Heart right ventricle (tissue), 16 donors: ENCODE results near the gene SRP9. TPM values are rescaled to one million over a fixed set of nuclear protein-coding genes. Genes with fewer than 3 reads are reported as not detected.
"Not testable (repeated sequence)": the region's sequence is repeated elsewhere in the genome, so short reads cannot be mapped to it uniquely, and the experiment has no call there.

ENCODE experiments used
- ATAC-seq, 8 donors: fragments of 200-7000 bp; cut with Tn5 transposase; one replicate each; pipeline ENCODE4 v1.9.1; 2020; ENCODE audit warnings: mild to moderate bottlenecking in 8 of 8, moderate library complexity in 8 of 8, moderate number of reproducible peaks in 1 of 8
- DNase-seq, 2 donors: peaks; one replicate each; pipeline ENCODE4 v3.0.0-alpha.2; 2020
- H3K27ac ChIP-seq, 10 donors: fragments of 200-600 bp; sonication (generic) in 2 of 10; one replicate each; pipeline versions ENCODE4 v1.5.0 to v1.8.0; 2020 to 2022; ENCODE audit warnings: mild to moderate bottlenecking in 3 of 10
- H3K27me3 ChIP-seq, 7 donors: fragments of 200-600 bp; one replicate each; pipeline ENCODE4 v1.8.0; 2021 to 2022; ENCODE audit warnings: mild to moderate bottlenecking in 2 of 7
- H3K36me3 ChIP-seq, 9 donors: fragments of 200-600 bp; sonication (generic) in 1 of 9; one replicate each; pipeline versions ENCODE4 v1.5.0 to v1.8.0; 2020 to 2022; ENCODE audit warnings: mild to moderate bottlenecking in 2 of 9
- H3K4me1 ChIP-seq, 9 donors: fragments of 200-600 bp; sonication (generic) in 1 of 9; one replicate each; pipeline versions ENCODE4 v1.5.0 to v1.8.0; 2020 to 2022; ENCODE audit warnings: mild to moderate bottlenecking in 4 of 9
- H3K4me3 ChIP-seq, 10 donors: fragments of 200-600 bp; sonication (generic) in 2 of 10; one replicate each; pipeline versions ENCODE4 v1.5.0 to v1.8.0; 2020 to 2022; ENCODE audit warnings: mild to moderate bottlenecking in 7 of 10, moderate library complexity in 2 of 10
- H3K9me3 ChIP-seq, 11 donors: fragments of 200-600 bp in 10 of 11; sonication (generic) in 2 of 11; one replicate each; pipeline versions ENCODE4 v1.5.0 to v1.8.0; 2013 to 2022; ENCODE audit warnings: mild to moderate bottlenecking in 2 of 11, control low read depth in 1 of 11, moderate library complexity in 1 of 11
- CTCF ChIP-seq, 9 donors: fragments of 200-600 bp; sonication (generic) in 2 of 9; IDR thresholded peaks; one replicate each; pipeline versions ENCODE4 v1.5.0 to v1.8.0; 2021 to 2022; ENCODE audit warnings: antibody characterized with exemption in 9 of 9, mild to moderate bottlenecking in 5 of 9, moderate library complexity in 1 of 9
- WGBS, 2 donors: extraction: QIAGEN DNeasy Blood & Tissue Kit; methylation state at CpG; one replicate each; pipeline ENCODE4 v1.1.7; 2013; ENCODE audit warnings: inconsistent platforms in 1 of 2; 5-methylcytosine and 5-hydroxymethylcytosine counted together
- intact Hi-C, 10 donors: fragments of 100-400 bp; cut with DNase I; formaldehyde crosslinking; loops; one replicate each; pipeline versions ENCODE4 v1.11.1 to v1.14.2; 2022
- polyA plus RNA-seq, 2 donors: library from polyadenylated mRNA; stranded (reverse); fragments of 200-250 nt; gene quantifications; one replicate each; pipeline ENCODE4 v1.2.3, GENCODE V29; 2013
- total RNA-seq, 10 donors: library from RNA; stranded (reverse); fragmentation: NEBNext Ultra II Directional in 3 of 10; extraction: Animal tissue kit (Norgen Biotek cat#: 25700) in 3 of 10; gene quantifications; one replicate each; pipeline versions ENCODE4 v1.2.1 to v1.2.4, GENCODE V29; 2021 to 2023
- donor health status: Arrhythmogenic right ventricular cardiomyopathy.
- donor health status: ischemic (EF 13 %, LVEDD 7.1; RV severe dilation, severe dysfunction).
- donor health status: healthy with polysubstance abuse.
- donor health status: DM: no; HTN: yes; CAD: no.
- donor health status: DM: no; HTN: no; CAD: no.
- donor health status: ischemic (EF 25% LVEDD 6.9; RV normal size, moderate dysfunction).
- donor health status: ischemic (EF 25% LVEDD 5.7; RV mildly dilated, moderate dysfunction).
- donor health status: healthy.
- donor health status: DM: yes; HTN: yes; CAD: no.
- donor health status: Ischemic cardiomyopathy.
- donor health status: ischemic (EF 35%, LVEDD 5.7; RV mildly dilated, moderate dysfunction).
- donor health status: nonischemic (EF 11% LVEDD 7.7; RV severe dilation, severe dysfunction).
- donor health status: DM: yes; HTN: yes; CAD: no.
- donor health status: PGD.
- donor health status: ischemic (EF 29% LVEDD 5.4; RV normal size, mild dysfunction).
- donor health status: nonischemic (EF 23%, LVEDD 6.1; RV moderate dilation, normal function).

SRP9 gene
- total and polyA plus RNA-seq, 12 donors = 121 to 199 (median 173) TPM

- intact Hi-C loops = loop anchor here in 1 of 10 donors (10.0 kb wide), 1 partner anchor 75 kb away; no protein-coding TSS in a partner anchor
- peak overlapping the region in 1 of 10 donors; percentile 5 for H3K27ac ChIP-seq
Observed at GRCh38 chr1:225780134-225780533, 2.5 kb downstream of the SRP9 start.

GRCh38 chr1:225780630-225781029, 3.0 kb downstream of the SRP9 start:
- intact Hi-C loops = loop anchor here in 1 of 10 donors (10.0 kb wide), 1 partner anchor 74 kb away; no protein-coding TSS in a partner anchor
- ATAC-seq = no peak
- no peak for TF ChIP-seq CTCF (IDR thresholded peaks at IDR 0.05)
- no peaks in the 10 kb centered on the region for H3K27me3 ChIP-seq
- peak overlapping the region in 2 of 10 donors; percentile 6 to 27 for H3K27ac ChIP-seq
- no peak overlapping the region for H3K4me3 ChIP-seq
- DNase-seq = no peak
- H3K4me1 ChIP-seq = peaks cover 6 to 70% (median 59%) of the 10 kb centered on the region in 9 donors
- WGBS, 2 donors = 94 to 97% methylated on average over 1 of the region's 1 CpG
- peaks cover 0 to 47% (median 16%) of the 10 kb centered on the region in 9 donors for H3K36me3 ChIP-seq
- no peaks in the 10 kb centered on the region for H3K9me3 ChIP-seq

More at GRCh38 chr1:225780134-225780533, 2.5 kb downstream of the SRP9 start:
- Histone ChIP-seq H3K36me3 (peaks cover 0 to 42% (median 13%) of the 10 kb centered on the region in 9 donors), H3K4me1 (peaks cover 6 to 70% (median 59%) of the 10 kb centered on the region in 9 donors), H3K27me3 (no peaks in the 10 kb centered on the region), H3K4me3 (no peak overlapping the region), H3K9me3 (no peaks in the 10 kb centered on the region)
- DNase-seq (no peak), ATAC-seq (no peak)
- WGBS, 2 donors = 91 to 94% methylated on average over 5 of the region's 5 CpGs
- no peak for TF ChIP-seq CTCF (IDR thresholded peaks at IDR 0.05)

- not testable (repeated sequence) for ATAC-seq
Observed at GRCh38 chr1:225789142-225789541, 11.5 kb downstream of the SRP9 start.

GRCh38 chr1:225794954-225795353, 17.3 kb downstream of the SRP9 start:
- Histone ChIP-seq H3K4me1 (no peaks in the 10 kb centered on the region), H3K4me3 (no peak overlapping the region), H3K27ac (no peak overlapping the region), H3K9me3 (no peaks in the 10 kb centered on the region), H3K27me3 (no peaks in the 10 kb centered on the region), H3K36me3 (peaks cover 0 to 48% (median 12%) of the 10 kb centered on the region in 9 donors)
- TF ChIP-seq CTCF (IDR thresholded peaks at IDR 0.05) = no peak
- intact Hi-C loops = no loop called here
- ATAC-seq (no peak), DNase-seq (no peak)
- WGBS, 2 donors = 96 to 97% methylated on average over 4 of the region's 4 CpGs

More at GRCh38 chr1:225789142-225789541, 11.5 kb downstream of the SRP9 start:
- H3K4me3 ChIP-seq, H3K9me3 ChIP-seq, H3K27ac ChIP-seq, H3K4me1 ChIP-seq, H3K27me3 ChIP-seq, DNase-seq: not testable (repeated sequence)
- H3K36me3 ChIP-seq = peaks cover 0 to 93% (median 42%) of the 10 kb centered on the region in 9 donors
- 78 to 80% methylated on average over 1 to 3 of the region's 3 CpGs for WGBS, 2 donors
- intact Hi-C loops = loop anchor here in 1 of 10 donors (10.0 kb wide), 1 partner anchor 66 kb away; no protein-coding TSS in a partner anchor

- H3K4me3 ChIP-seq, intact Hi-C loops, DNase-seq, H3K27ac ChIP-seq, H3K27me3 ChIP-seq, H3K9me3 ChIP-seq, H3K4me1 ChIP-seq, ATAC-seq: not testable (repeated sequence)
- 97 to 100% methylated on average over 18 of the region's 18 CpGs for WGBS, 2 donors
- H3K36me3 ChIP-seq = peaks cover 0 to 36% (median 2%) of the 10 kb centered on the region in 9 donors
Observed at GRCh38 chr1:225796097-225796496, 18.5 kb downstream of the SRP9 start.

GRCh38 chr1:225801146-225801545, 23.5 kb downstream of the SRP9 start:
- H3K36me3 ChIP-seq, H3K4me1 ChIP-seq, H3K9me3 ChIP-seq, H3K4me3 ChIP-seq, H3K27me3 ChIP-seq, ATAC-seq, H3K27ac ChIP-seq, intact Hi-C loops, DNase-seq: not testable (repeated sequence)
- 99% methylated on average over 7 of the region's 7 CpGs for WGBS, 2 donors
